GM19397 (cell line): ENCODE measurements around the gene TRIM29.

Source experiments
- ATAC-seq: cut with Tn5 transposase; IDR thresholded peaks from one replicate; pipeline ENCODE4 v1.9.1; 2021; ENCODE audit warnings: mild to moderate bottlenecking, moderate library complexity; ENCODE audit not compliant: unreplicated experiment

TRIM29 gene

DNA sequence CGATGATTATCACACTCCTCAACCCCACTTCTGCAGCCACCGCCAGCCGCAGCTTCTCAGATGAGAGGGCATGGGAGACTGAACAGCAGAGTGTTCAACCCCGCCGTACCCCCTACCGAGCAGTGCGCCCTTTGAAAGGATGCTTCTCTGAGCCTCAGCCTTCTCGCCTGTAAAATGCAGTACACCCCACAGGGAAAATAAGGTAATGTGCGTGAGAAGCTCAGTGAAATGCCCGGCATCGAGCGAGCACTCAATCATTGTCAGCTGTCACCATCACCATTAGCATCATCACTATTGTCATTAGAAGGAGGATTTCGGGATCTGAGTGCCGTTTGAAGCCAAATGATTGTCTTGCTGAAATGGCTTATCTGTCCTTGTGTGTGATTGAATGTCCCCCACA, 13.6 kb downstream of the TRIM29 start:
- no peak for ATAC-seq

DNA sequence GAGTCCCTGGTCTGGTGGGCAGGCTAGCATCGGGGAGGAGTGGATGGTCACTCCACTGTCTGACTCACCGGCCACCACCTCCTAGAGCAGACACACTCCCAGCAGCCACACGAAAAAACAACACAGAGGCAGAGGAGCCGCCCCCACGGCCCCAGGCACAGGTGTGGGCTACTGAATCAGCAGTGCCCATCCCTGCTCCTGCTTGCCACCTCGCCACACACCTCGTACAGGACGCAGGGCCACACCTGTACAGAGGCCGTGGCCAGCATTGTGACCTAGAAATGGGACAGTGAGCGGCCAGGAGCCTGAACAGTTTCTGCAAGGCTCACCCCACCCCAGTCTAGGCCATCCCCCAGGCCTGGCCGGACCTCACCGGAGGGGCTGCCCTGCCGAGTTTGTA, 14.0 kb downstream of the TRIM29 start:
- no peak for ATAC-seq

- ATAC-seq = no peak
Observed at GRCh38 chr11:120122924-120123683, 14.8 kb downstream of the TRIM29 start.

DNA sequence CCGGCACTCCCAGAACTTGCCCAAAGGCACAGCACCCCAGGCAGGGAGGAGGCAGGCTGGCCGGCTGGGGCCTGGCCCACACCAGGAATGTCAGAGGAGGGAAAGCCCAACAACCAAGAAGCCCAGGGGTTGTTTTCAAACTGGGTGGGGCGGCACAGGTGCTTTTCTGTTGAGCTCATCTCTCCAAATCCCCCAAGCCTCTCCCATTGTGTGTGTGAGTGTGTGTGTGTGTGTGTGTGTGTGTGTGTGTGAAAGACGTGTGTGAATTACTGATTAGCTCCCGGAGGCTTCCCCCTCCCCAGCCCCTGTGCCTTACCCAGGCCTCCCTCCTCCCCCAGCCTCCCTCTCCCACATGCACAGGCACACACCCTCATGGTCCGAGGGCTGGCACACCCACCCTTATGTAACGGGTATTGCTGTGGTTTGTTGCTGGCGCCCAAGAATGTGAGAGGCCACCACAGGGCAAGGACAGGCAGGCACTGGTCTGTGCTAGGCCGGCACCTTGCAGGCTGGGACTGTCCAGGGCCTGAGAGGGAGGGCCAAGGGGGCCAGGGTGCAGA, 15.9 kb downstream of the TRIM29 start:
- ATAC-seq = no peak

DNA sequence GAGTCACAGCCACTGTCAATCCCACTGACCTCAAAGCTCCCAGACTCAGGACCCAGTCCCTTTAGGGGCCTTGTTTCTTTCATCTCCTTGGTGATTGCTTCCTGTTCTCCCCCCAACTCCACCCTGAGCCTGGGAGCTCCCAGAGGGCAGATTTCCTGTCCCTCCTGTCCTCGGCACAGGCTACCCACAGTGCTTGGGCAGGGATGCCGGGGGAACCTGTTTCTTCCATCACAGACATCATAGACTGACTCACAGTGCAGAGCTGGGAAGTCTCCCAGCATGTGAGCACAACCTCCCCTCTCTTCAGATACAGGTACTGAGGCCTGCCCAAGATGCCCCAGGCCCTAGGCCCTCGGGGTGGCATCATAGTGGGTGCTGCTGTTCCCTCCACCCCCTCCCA, 16.6 kb downstream of the TRIM29 start:
- no peak for ATAC-seq

- no peak for ATAC-seq
Observed at GRCh38 chr11:120120805-120121335, 17.0 kb downstream of the TRIM29 start.

- ATAC-seq = no peak
Observed at GRCh38 chr11:120119121-120119520, 18.8 kb downstream of the TRIM29 start.

- ATAC-seq = no peak
Observed at GRCh38 chr11:120117991-120118390, 19.9 kb downstream of the TRIM29 start.

- no peak for ATAC-seq
Observed at GRCh38 chr11:120116966-120117365, 20.9 kb downstream of the TRIM29 start.

DNA sequence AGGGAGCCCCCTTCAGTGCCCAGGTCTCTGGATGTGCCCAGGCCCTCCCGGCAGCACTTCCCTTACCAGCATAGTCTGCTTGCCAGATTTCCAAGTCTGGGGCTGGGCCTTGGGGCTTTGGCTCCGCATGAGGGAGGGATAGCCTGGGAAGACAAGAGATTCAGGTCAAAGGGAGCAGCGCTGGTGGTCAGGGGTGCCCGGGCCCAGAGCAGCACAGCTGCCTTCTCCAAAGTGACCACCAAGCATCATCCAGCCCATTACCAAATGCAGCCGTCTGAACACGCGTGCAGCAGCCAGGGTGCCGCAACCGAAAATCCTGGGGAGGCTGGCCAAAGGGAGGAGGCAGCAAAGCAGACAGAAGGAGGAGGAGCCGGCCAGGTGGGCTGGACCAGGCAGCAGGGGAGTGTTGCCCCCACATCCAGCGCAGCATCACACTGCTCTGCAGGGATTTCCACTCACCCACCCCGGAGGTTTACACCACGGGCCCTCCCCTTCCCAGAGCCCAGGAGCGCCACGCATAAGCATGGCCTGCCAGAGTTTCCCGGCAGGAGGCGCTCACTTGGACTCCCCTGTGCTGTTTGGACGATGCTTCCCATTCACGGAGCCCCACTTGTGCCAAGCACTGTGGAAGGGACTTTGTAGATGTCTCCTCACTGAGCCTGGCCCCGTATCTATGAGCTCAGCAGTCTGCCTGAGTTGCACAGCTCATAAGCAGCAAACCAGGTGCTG, 22.5 kb downstream of the TRIM29 start:
- no peak for ATAC-seq

DNA sequence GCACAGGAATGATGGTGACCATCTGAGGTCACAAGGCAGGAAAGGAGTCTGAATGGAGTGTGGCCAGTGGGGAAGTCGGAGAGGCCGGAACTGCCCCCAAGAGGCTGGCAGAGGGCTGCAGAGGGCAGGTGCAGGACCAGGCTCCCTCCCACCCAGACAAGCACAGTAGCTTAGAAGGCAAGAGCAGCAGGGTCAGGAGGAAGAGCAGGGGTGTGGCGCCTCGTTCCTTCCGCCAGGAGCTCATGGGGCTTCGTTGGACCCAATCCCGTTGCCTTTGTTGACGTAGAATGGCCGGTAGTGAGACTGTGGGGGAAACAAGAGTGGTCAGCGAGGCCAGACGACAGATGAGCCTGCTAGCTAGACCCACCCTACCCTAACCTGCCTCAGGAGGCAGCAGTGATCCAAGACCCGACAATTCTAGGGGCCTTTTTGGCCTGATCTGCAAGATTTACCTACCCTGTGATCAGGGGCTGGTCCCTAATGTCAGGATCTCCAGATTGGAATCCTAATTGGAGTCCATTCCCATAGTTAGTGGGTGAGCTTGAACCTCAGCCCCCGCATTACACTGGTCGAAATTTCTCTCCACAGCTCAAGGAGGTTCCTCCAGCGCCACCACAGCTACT, 25.6 kb downstream of the TRIM29 start:
- no peak for ATAC-seq

GRCh38 chr11:120109531-120109930, 28.4 kb downstream of the TRIM29 start:
- no peak for ATAC-seq

GRCh38 chr11:120108785-120109168, 29.1 kb downstream of the TRIM29 start:
- ATAC-seq = no peak

DNA sequence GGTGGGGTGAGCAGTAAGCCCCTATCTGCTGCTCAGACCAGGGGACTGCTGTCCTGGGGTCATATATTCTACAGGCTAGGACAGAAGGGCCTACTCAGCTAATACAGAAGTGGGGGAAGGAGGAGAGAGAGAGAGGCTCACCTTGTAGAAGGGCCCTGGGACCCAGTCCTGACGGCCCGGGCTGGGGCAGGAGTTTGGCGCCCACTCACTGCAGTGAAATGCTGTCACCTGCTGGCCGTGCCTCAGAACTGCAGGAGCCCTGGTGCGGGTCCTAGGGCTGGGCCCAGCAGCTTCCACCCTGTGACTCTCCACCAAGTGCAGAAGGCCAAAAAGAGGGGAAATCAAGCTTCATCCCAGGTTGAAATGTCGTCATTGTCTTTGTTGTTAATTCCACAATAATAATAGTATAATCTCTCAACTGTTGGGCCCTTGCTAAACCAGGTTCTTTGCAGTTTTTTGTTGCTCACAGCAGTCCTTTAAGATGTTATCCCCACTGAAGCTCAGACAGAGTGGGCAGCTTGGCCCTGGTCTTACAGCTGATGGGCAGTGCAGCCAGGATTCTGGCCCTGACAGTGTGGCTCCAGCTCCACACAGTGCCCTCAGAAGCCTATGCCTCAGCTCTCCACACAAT, 29.6 kb downstream of the TRIM29 start:
- no peak for ATAC-seq

- ATAC-seq = no peak
Observed at GRCh38 chr11:120107692-120108091, 30.2 kb downstream of the TRIM29 start.

GRCh38 chr11:120106354-120107150, 31.4 kb downstream of the TRIM29 start:
- no peak for ATAC-seq

- no peak for ATAC-seq
Observed at GRCh38 chr11:120105576-120105975, 32.3 kb downstream of the TRIM29 start.

GRCh38 chr11:120104041-120104565, 33.8 kb downstream of the TRIM29 start:
- ATAC-seq = no peak

DNA sequence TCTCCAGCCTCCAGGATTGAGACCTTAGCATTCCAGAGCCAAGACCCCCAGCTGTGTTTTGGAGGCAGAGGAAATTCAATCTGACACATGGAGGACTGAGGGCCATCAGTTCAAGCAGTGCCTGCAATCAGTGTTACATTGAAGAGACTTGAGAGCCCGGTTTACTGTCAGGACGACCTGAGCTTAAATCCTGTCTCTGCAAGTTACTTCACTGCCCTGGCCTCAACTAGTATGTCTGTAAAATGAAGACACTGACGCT, 35.1 kb downstream of the TRIM29 start:
- ATAC-seq = no peak
